PC-3 (cell line): Measurements from ENCODE around the gene TRAPPC4. TPM values are rescaled to one million over a fixed set of nuclear protein-coding genes. Genes with fewer than 3 reads are reported as not detected.

Experiments
- ATAC-seq: fragments of 200-7000 bp; cut with Tn5 transposase; 2 replicates; pipeline ENCODE4 v1.9.1; 2020; ENCODE audit warnings: mild to moderate bottlenecking, moderate library complexity
- BruUV-seq: library from RNA; stranded (reverse); fragments of 400-500 nt; replicated peaks from 2 replicates; lab custom pipeline; 2021; lab: Mats Ljungman, UMichigan
- CTCF ChIA-PET: fragments of 300-600 bp; sonication (Branson Sonifier 250); formaldehyde crosslinking; loops from one replicate; lab custom pipeline; 2022; ENCODE audit warnings: antibody characterized with exemption; lab: Charles Lee
- POLR2A ChIA-PET: fragments of 300-600 bp; sonication (Branson Sonifier 250); formaldehyde crosslinking; loops from one replicate; lab custom pipeline; 2022; ENCODE audit warnings: antibody characterized with exemption; ENCODE audit not compliant: unreplicated experiment; lab: Charles Lee
- DNase-seq: peaks from one replicate; pipeline ENCODE4 v3.0.0-alpha.2; 2015
- H2AFZ ChIP-seq: fragments of 300-600 bp; sonication (generic); 2 replicates; pipeline ENCODE4 v1.6.0; 2016; ENCODE audit warnings: antibody characterized with exemption, low read length
- H3F3A ChIP-seq: fragments of 300-600 bp; sonication (generic); one replicate; pipeline ENCODE4 v1.6.0; 2017; ENCODE audit warnings: antibody characterized with exemption, low read length, control low read depth, mild to moderate bottlenecking; ENCODE audit not compliant: unreplicated experiment
- H3K27ac ChIP-seq: fragments of 300-600 bp; sonication (generic); 2 replicates; pipeline ENCODE4 v1.5.1; 2016; ENCODE audit warnings: mild to moderate bottlenecking, low read length
- H3K27me3 ChIP-seq: fragments of 300-600 bp; sonication (generic); 2 replicates; pipeline ENCODE4 v1.6.1; 2016; ENCODE audit warnings: low read length, mixed read lengths
- H3K36me3 ChIP-seq: fragments of 300-600 bp; sonication (generic); 2 replicates; pipeline ENCODE4 v1.6.1; 2016; ENCODE audit warnings: low read depth, mixed run types, low read length, mixed read lengths
- H3K4me1 ChIP-seq: fragments of 300-600 bp; sonication (generic); 2 replicates; pipeline ENCODE4 v1.5.1; 2016; ENCODE audit warnings: low read length; ENCODE audit not compliant: insufficient read depth
- H3K4me2 ChIP-seq: fragments of 300-600 bp; sonication (generic); 2 replicates; pipeline ENCODE4 v1.6.0; 2016; ENCODE audit warnings: low read length
- H3K4me3 ChIP-seq: fragments of 300-600 bp; sonication (generic); 2 replicates; pipeline ENCODE4 v1.5.1; 2016; ENCODE audit warnings: mild to moderate bottlenecking, low read length, mixed read lengths
- H3K79me2 ChIP-seq: fragments of 300-600 bp; sonication (generic); 2 replicates; pipeline ENCODE4 v1.6.1; 2017; ENCODE audit warnings: low read length, mixed read lengths
- H3K9ac ChIP-seq: fragments of 300-600 bp; sonication (generic); 2 replicates; pipeline ENCODE4 v1.6.0; 2016; ENCODE audit warnings: mild to moderate bottlenecking, low read length
- H3K9me2 ChIP-seq: fragments of 300-600 bp; sonication (generic); replicated peaks from 2 replicates; pipeline ENCODE4 v1.6.1; 2016; ENCODE audit warnings: mixed run types, low read length, mixed read lengths
- H3K9me3 ChIP-seq: fragments of 300-600 bp; sonication (generic); 2 replicates; pipeline ENCODE4 v1.6.1; 2016; ENCODE audit warnings: low read length, mixed read lengths
- H4K20me1 ChIP-seq: fragments of 300-600 bp; sonication (generic); 2 replicates; pipeline ENCODE4 v1.6.1; 2016; ENCODE audit warnings: low read length, mixed read lengths
- EZH2 ChIP-seq: fragments of 300-600 bp; sonication (generic); IDR thresholded peaks from one replicate; pipeline ENCODE4 v1.6.1; 2017; ENCODE audit warnings: antibody characterized with exemption, mild to moderate bottlenecking, low read length; ENCODE audit not compliant: unreplicated experiment
- EZH2phosphoT487 ChIP-seq: fragments of 300-600 bp; sonication (generic); IDR thresholded peaks from 2 replicates; pipeline ENCODE4 v1.6.1; 2018; ENCODE audit warnings: mild to moderate bottlenecking, antibody characterized with exemption, low read length, borderline replicate concordance
- intact Hi-C: fragments of 100-400 bp; cut with micrococcal nuclease; formaldehyde crosslinking; loops from 2 replicates; pipeline ENCODE4 v1.9.0; 2023
- total RNA-seq: library from RNA; depleted of rRNA; stranded (reverse); fragments of >200 nt; gene quantifications from 2 replicates; pipeline ENCODE4 v1.2.3, GENCODE V29; 2014
- TF ChIP-seq, protein P1 (sequence below): fragments of 300-600 bp; sonication (generic); conservative IDR thresholded peaks from 2 replicates; pipeline ENCODE4 v1.5.1; 2017; ENCODE audit warnings: antibody characterized with exemption, low read depth, mild to moderate bottlenecking, low read length

Gene TRAPPC4
- total RNA-seq, 1 experiment from 2014 or later, result 129 TPM

DNA sequence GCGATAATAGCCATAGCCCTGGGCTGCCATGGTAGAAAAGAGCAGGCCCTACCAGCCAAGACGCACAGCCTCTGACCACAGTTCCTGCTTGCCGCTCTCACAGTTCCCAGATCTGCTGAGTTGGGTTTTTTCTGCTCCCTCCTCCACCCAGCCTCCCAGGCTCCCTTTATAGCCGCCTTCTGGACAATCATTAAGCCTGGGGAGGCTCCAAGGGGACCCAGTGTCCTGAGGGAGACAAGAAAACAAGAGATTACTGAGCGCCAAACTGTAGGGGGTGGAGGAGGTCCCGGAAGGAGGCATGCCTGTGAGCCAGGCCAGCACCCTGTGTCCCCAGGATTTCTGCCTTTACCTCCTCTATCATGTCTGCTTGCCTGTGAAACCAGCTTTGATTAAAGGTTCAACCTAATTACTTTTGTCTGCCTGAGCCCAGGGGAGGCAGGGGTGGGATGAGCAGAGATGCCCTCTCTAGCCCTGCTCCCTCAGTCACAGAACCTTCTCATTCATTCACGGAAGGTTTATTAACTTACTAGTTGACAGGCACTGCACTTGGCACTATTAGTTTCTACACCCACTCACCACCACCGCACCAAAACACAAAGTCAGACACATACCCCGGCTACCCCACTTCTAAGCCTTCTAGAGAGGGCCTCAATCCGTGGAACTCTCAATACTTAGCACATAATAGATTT is 10.9 kb downstream of the TRAPPC4 start:
- no peak overlapping the region for H3K27ac ChIP-seq
- H2AFZ ChIP-seq, result peak overlapping the region; percentile 99
- ChIA-PET POLR2A (interaction anchor here (0.6 kb wide), 1 partner anchor 9 kb away, joined by 4 read pairs; no protein-coding TSS in a partner anchor), CTCF (no interaction called here)
- no peaks in the 10 kb centered on the region for H3K9me3 ChIP-seq
- DNase-seq (peak; percentile 16), ATAC-seq (peak; percentile 2; the same call in 1 of the 2 replicates)
- H3K4me2 ChIP-seq, result peak overlapping the region; percentile 99
- peaks cover 16% of the 10 kb centered on the region for H3K4me1 ChIP-seq
- intact Hi-C loops, result loop anchor here (2.0 kb wide), 1 partner anchor 73 kb away; no protein-coding TSS in a partner anchor
- no peak for TF ChIP-seq EZH2
- TF ChIP-seq, protein P1, sequence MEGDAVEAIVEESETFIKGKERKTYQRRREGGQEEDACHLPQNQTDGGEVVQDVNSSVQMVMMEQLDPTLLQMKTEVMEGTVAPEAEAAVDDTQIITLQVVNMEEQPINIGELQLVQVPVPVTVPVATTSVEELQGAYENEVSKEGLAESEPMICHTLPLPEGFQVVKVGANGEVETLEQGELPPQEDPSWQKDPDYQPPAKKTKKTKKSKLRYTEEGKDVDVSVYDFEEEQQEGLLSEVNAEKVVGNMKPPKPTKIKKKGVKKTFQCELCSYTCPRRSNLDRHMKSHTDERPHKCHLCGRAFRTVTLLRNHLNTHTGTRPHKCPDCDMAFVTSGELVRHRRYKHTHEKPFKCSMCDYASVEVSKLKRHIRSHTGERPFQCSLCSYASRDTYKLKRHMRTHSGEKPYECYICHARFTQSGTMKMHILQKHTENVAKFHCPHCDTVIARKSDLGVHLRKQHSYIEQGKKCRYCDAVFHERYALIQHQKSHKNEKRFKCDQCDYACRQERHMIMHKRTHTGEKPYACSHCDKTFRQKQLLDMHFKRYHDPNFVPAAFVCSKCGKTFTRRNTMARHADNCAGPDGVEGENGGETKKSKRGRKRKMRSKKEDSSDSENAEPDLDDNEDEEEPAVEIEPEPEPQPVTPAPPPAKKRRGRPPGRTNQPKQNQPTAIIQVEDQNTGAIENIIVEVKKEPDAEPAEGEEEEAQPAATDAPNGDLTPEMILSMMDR, result no peak
- TF ChIP-seq EZH2phosphoT487, result no peak
- H3K79me2 ChIP-seq, result peaks cover 27% of the 10 kb centered on the region
- H3F3A ChIP-seq, result no peaks in the 10 kb centered on the region
- no peaks in the 10 kb centered on the region for H4K20me1 ChIP-seq
- H3K4me3 ChIP-seq, result peak overlapping the region; percentile 96
- no peaks in the 10 kb centered on the region for H3K9me2 ChIP-seq
- TSS peak; percentile 55 for BruUV-seq
- no peaks in the 10 kb centered on the region for H3K27me3 ChIP-seq
- peak overlapping the region; percentile 91 for H3K9ac ChIP-seq
- H3K36me3 ChIP-seq, result peaks cover 10% of the 10 kb centered on the region; the same call in 1 of the 2 replicates

- no peaks in the 10 kb centered on the region for H3K9me2 ChIP-seq
- no peak for DNase-seq
- H3F3A ChIP-seq, result no peaks in the 10 kb centered on the region
- H3K79me2 ChIP-seq, result peaks cover 27% of the 10 kb centered on the region
- intact Hi-C loops, result loop anchor here (2.0 kb wide), 1 partner anchor 73 kb away; no protein-coding TSS in a partner anchor
- no peaks in the 10 kb centered on the region for H3K27me3 ChIP-seq
- peak overlapping the region; percentile 91 for H3K9ac ChIP-seq
- peak overlapping the region; percentile 99 for H2AFZ ChIP-seq
- peaks cover 5% of the 10 kb centered on the region; the same call in 1 of the 2 replicates for H3K36me3 ChIP-seq
- no peaks in the 10 kb centered on the region for H4K20me1 ChIP-seq
- ChIA-PET POLR2A (no interaction called here), CTCF (no interaction called here)
- H3K27ac ChIP-seq, result peak overlapping the region; percentile 15; the same call in 1 of the 2 replicates
- ATAC-seq, result no peak
- peak overlapping the region; percentile 96 for H3K4me3 ChIP-seq
- TF ChIP-seq, protein P1, result no peak
- TF ChIP-seq EZH2 (no peak), EZH2phosphoT487 (no peak)
- H3K4me2 ChIP-seq, result peak overlapping the region; percentile 99
- no TSS peak for BruUV-seq
- no peaks in the 10 kb centered on the region for H3K9me3 ChIP-seq
- H3K4me1 ChIP-seq, result peaks cover 16% of the 10 kb centered on the region
These were observed 11.4 kb downstream of the TRAPPC4 start for GRCh38 chr11:119030029-119030328.
